Upper lobe of left lung (tissue), 4 donors: ENCODE results near the gene GAK.

Experiments
- CTCF ChIP-seq, 6 experiments: fragments of 450-650 bp in 4 of 6; fragments of 200-600 bp in 2 of 6; sonication (generic) in 2 of 6; IDR thresholded peaks; one replicate each; pipeline ENCODE4 v1.5.1; 2016 to 2019; ENCODE audit warnings: antibody characterized with exemption in 6 of 6
- EP300 ChIP-seq, 4 donors: sonication (generic); formaldehyde crosslinking; IDR thresholded peaks; one replicate each; pipeline ENCODE4 v1.5.1; 2017; ENCODE audit warnings: antibody characterized with exemption in 4 of 4, control low read depth in 2 of 4
- POLR2A ChIP-seq, 4 donors: fragments of 450-650 bp; IDR thresholded peaks; one replicate each; pipeline ENCODE4 v1.5.1; 2016 to 2017; ENCODE audit warnings: antibody characterized with exemption in 4 of 4, mild to moderate bottlenecking in 2 of 4
- POLR2AphosphoS5 ChIP-seq, 2 donors: sonication (generic); formaldehyde crosslinking; IDR thresholded peaks; one replicate each; pipeline ENCODE4 v1.5.1; 2017; ENCODE audit warnings: antibody characterized with exemption in 2 of 2

- no peak for TF ChIP-seq EP300 (IDR thresholded peaks at IDR 0.05)
- no peak for TF ChIP-seq CTCF (IDR thresholded peaks at IDR 0.05)
- no peak for TF ChIP-seq POLR2AphosphoS5 (IDR thresholded peaks at IDR 0.05)
- TF ChIP-seq POLR2A (IDR thresholded peaks at IDR 0.05) = no peak
These were observed 26.7 kb upstream of the GAK start for GRCh38 chr4:958696-959337.
